ENCODE results near the gene NEK7.

The NEK7 gene

GRCh38 chr1:198143797-198144196, 13.0 kb upstream of the NEK7 start:
- no peak for DNase-seq (ENCODE audit: low spot score)
- H3K4me3 ChIP-seq, result no peak overlapping the region
- TF ChIP-seq CTCF (IDR thresholded peaks at IDR 0.05), result no peak

DNA sequence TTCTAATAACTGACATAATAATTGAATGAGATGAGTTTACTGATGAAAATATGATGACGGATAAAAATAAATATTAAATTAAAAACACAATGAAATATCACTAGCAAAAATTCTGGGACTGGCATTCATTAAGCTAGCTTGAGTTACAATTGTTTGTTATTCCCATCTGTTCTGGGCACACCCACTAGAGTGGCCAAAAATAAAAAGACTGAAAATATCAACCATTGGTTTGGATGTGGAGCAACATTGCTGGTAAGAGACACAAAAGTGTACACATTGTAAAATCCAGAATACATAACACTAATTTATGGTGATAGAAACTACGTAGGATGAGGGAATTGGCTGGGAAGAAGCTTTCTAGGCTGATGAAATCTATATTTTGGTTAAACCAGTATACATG, 9.6 kb upstream of the NEK7 start:
- no peak overlapping the region for H3K4me3 ChIP-seq
- no peak overlapping the region for H3K27ac ChIP-seq
- no peak for DNase-seq (ENCODE audit: low spot score)
- TF ChIP-seq CTCF (IDR thresholded peaks at IDR 0.05), result no peak

More at GRCh38 chr1:198143797-198144196, 13.0 kb upstream of the NEK7 start:
- H3K27ac ChIP-seq, result no peak overlapping the region

- Histone ChIP-seq H3K27ac (no peak overlapping the region), H3K4me3 (no peak overlapping the region)
- no peak for TF ChIP-seq CTCF (IDR thresholded peaks at IDR 0.05)
- no peak for DNase-seq (ENCODE audit: low spot score)
These were observed 6.4 kb upstream of the NEK7 start for GRCh38 chr1:198150369-198150768.

DNA sequence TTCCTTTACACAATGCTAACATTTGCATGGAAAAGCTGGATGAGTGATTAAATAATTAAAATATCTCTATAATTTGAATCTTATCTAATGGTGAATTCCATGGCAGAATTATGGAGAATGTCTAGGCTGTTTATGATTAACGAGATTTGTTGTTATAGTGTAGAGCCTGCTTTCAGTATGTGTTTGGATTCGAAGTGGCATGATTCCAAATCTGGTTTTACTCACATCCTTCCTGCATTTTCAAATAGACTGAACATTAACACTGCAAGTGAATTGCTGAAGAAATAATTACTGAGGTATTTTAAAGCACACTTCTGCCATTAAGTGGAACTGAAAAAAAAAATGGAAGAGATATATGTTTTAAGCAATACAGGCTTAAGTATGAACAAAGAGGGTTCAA, 5.1 kb upstream of the NEK7 start:
- TF ChIP-seq CTCF (IDR thresholded peaks at IDR 0.05), result no peak
- Histone ChIP-seq H3K4me3 (no peak overlapping the region), H3K27ac (no peak overlapping the region)
- no peak for DNase-seq (ENCODE audit: low spot score)

DNA sequence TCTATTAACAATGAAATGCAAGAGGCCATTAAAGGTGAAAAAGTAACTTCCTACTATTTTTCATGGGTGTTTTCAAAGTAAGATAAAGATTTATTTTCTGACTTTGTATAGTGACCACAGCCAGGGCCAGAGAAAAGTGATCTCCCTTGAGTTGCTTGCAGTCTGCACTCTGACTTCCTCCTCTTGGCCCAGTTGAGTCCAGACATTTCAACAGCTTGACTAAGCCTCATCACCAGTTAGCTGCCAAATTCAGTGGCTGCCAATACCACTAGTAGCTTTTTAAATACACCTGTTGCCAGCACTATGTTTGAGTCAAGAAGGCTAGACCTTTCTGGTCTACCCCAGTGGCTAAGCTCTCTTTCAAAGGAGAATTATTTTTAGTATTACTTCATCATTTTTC, 3.7 kb upstream of the NEK7 start:
- Histone ChIP-seq H3K4me3 (no peak overlapping the region), H3K27ac (peak overlapping the region; percentile 17 to 73)
- no peak for TF ChIP-seq CTCF (IDR thresholded peaks at IDR 0.05)
- no peak for DNase-seq (ENCODE audit: low spot score)

- Histone ChIP-seq H3K4me3 (no peak overlapping the region), H3K27ac (peak overlapping the region; percentile 17 to 73)
- DNase-seq (ENCODE audit: low spot score), result no peak
- no peak for TF ChIP-seq CTCF (IDR thresholded peaks at IDR 0.05)
These were observed 3.0 kb upstream of the NEK7 start for GRCh38 chr1:198153804-198154203.

DNA sequence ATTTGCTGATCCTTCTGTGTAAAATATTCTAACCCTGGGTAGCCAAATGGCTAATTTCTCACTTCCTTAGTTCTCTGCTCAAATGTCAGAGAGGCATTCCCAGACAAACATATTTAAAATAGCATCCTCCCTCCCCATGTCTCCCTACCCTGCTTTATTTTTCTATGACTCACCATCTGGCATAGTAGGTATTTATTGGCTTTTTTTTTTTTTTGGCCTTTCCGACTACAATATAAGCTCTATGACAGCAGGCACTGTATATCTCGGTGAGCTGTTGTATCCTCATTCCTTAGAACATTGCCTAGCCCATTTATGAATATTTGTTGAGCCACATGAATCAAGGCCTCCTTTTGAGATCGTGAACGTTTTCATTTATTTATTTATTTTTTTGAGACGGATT, 1.5 kb upstream of the NEK7 start:
- TF ChIP-seq CTCF (IDR thresholded peaks at IDR 0.05), result no peak
- no peak for DNase-seq (ENCODE audit: low spot score)
- Histone ChIP-seq H3K27ac (peak overlapping the region; percentile 11 to 56), H3K4me3 (no peak overlapping the region)
